GM19240 (cell line): ENCODE measurements around the gene C2.
"Not testable (repeated sequence)": the region's sequence is repeated elsewhere in the genome, so short reads cannot be mapped to it uniquely, and the experiment has no call there.

Source experiments
- DNase-seq: peaks from one replicate; pipeline ENCODE4 v3.0.0; 2011; ENCODE audit warnings: low spot score; ENCODE audit not compliant: insufficient read length

C2 gene

GRCh38 chr6:31922942-31923341 is 4.6 kb upstream of the C2 start:
- DNase-seq: no peak

- DNase-seq: no peak
These were observed 550 bp downstream of the C2 start for GRCh38 chr6:31927863-31928671.

GRCh38 chr6:31928672-31928939 is 1.1 kb downstream of the C2 start:
- DNase-seq: no peak

- DNase-seq: no peak
These were observed 3.4 kb downstream of the C2 start for GRCh38 chr6:31930962-31931361.

GRCh38 chr6:31932137-31932536 is 4.6 kb downstream of the C2 start:
- DNase-seq: not testable (repeated sequence)

GRCh38 chr6:31933537-31933936 is 6.0 kb downstream of the C2 start:
- DNase-seq: no peak

GRCh38 chr6:31935021-31935420 is 7.5 kb downstream of the C2 start:
- DNase-seq: no peak

- no peak for DNase-seq
These were observed 8.3 kb downstream of the C2 start for GRCh38 chr6:31935823-31936222.

- DNase-seq: no peak
These were observed 12.7 kb downstream of the C2 start for GRCh38 chr6:31940256-31940664.

GRCh38 chr6:31943742-31944141 is 16.2 kb downstream of the C2 start:
- no peak for DNase-seq

GRCh38 chr6:31945154-31945506 is 17.6 kb downstream of the C2 start:
- DNase-seq: no peak

- no peak for DNase-seq
These were observed 18.2 kb downstream of the C2 start, which contains the start of gene CFB for GRCh38 chr6:31945507-31946369. CFB (plus strand) TSS chr6:31946095; CDS start chr6:31946222, 127 bp downstream.

- no peak for DNase-seq
These were observed 18.9 kb downstream of the C2 start for GRCh38 chr6:31946370-31946885.

GRCh38 chr6:31947070-31947675 is 19.7 kb downstream of the C2 start:
- DNase-seq: no peak

GRCh38 chr6:31947864-31948263 is 20.3 kb downstream of the C2 start:
- no peak for DNase-seq

- DNase-seq: no peak
These were observed 20.8 kb downstream of the C2 start for GRCh38 chr6:31948306-31948705.

- DNase-seq: no peak
These were observed 21.4 kb downstream of the C2 start for GRCh38 chr6:31948753-31949413.

GRCh38 chr6:31949926-31950548 is 22.5 kb downstream of the C2 start:
- no peak for DNase-seq

- DNase-seq: no peak
These were observed 24.8 kb downstream of the C2 start for GRCh38 chr6:31952140-31952805.

- no peak for DNase-seq
These were observed 25.4 kb downstream of the C2 start for GRCh38 chr6:31952890-31953289.

GRCh38 chr6:31954511-31954910 is 27.0 kb downstream of the C2 start:
- no peak for DNase-seq
